ENCODE results near the gene PTGS1. TPM values are rescaled to one million over a fixed set of nuclear protein-coding genes. Genes with fewer than 3 reads are reported as not detected.

Gene PTGS1
- total RNA-seq, 1 donor from 2014 or later, result 2.2 TPM

GRCh38 chr9:122387536-122387935 is 16.7 kb downstream of the PTGS1 start:
- no peaks in the 10 kb centered on the region for H3K27me3 ChIP-seq
- Mint-ChIP-seq H3K36me3 (no peaks in the 10 kb centered on the region), H3K9me3 (no peaks in the 10 kb centered on the region), H3K4me3 (no peak overlapping the region), H3K27ac (no peak overlapping the region), H3K4me1 (peaks cover 5% of the 10 kb centered on the region), H3K27me3 (ENCODE audit: insufficient read depth, low read depth) (peaks cover 4% of the 10 kb centered on the region)
- no peak for DNase-seq (ENCODE audit: low spot score)
- no peaks in the 10 kb centered on the region for H3K36me3 ChIP-seq
- TF ChIP-seq EZH2phosphoT487 (IDR thresholded peaks at IDR 0.05) (no peak), EZH2 (IDR thresholded peaks at IDR 0.05) (no peak)
- TF ChIP-seq, protein P1, sequence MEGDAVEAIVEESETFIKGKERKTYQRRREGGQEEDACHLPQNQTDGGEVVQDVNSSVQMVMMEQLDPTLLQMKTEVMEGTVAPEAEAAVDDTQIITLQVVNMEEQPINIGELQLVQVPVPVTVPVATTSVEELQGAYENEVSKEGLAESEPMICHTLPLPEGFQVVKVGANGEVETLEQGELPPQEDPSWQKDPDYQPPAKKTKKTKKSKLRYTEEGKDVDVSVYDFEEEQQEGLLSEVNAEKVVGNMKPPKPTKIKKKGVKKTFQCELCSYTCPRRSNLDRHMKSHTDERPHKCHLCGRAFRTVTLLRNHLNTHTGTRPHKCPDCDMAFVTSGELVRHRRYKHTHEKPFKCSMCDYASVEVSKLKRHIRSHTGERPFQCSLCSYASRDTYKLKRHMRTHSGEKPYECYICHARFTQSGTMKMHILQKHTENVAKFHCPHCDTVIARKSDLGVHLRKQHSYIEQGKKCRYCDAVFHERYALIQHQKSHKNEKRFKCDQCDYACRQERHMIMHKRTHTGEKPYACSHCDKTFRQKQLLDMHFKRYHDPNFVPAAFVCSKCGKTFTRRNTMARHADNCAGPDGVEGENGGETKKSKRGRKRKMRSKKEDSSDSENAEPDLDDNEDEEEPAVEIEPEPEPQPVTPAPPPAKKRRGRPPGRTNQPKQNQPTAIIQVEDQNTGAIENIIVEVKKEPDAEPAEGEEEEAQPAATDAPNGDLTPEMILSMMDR (IDR thresholded peaks at IDR 0.05), result no peak
- H3K9ac ChIP-seq, result no peak overlapping the region
- H2AFZ ChIP-seq (replicated peaks), result no peak overlapping the region
- H3K27ac ChIP-seq, result no peak overlapping the region
- no peaks in the 10 kb centered on the region for H3F3A ChIP-seq (ENCODE audit: low read depth)
- no peaks in the 10 kb centered on the region for H3K4me1 ChIP-seq
- no peak overlapping the region for H3K4me2 ChIP-seq
- no peaks in the 10 kb centered on the region for H4K20me1 ChIP-seq (ENCODE audit: low read depth)
- no peaks in the 10 kb centered on the region for H3K79me2 ChIP-seq (ENCODE audit: low read depth)
- H3K9me3 ChIP-seq (ENCODE audit: low read depth), result no peaks in the 10 kb centered on the region
- no peak overlapping the region for H3K4me3 ChIP-seq

DNA sequence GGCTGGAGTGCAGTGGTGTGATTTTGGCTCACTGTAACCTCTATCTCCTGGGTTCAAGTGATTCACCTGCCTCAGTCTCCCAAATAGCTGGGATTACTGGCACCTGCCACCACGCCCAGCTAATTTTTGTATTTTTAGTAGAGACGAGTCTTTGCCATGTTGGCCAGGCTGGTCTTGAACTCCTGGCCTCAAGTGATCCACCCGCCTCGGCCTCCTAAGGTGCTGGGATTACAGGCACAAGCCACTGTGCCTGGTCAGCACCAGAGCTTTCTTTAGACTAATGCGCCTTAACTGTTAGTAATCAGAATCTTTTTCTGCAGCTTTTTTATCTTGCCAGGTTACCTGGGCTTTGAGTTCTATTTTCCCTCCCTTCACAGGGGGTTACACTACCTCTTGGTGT is 18.4 kb downstream of the PTGS1 start:
- no peaks in the 10 kb centered on the region for H3K4me1 ChIP-seq
- TF ChIP-seq EZH2 (IDR thresholded peaks at IDR 0.05) (no peak), EZH2phosphoT487 (IDR thresholded peaks at IDR 0.05) (no peak)
- TF ChIP-seq, protein P1 (IDR thresholded peaks at IDR 0.05), result no peak
- Mint-ChIP-seq H3K36me3 (no peaks in the 10 kb centered on the region), H3K9me3 (no peaks in the 10 kb centered on the region), H3K4me1 (peaks cover 8% of the 10 kb centered on the region), H3K27ac (no peak overlapping the region), H3K27me3 (ENCODE audit: insufficient read depth, low read depth) (peaks cover 2% of the 10 kb centered on the region), H3K4me3 (no peak overlapping the region)
- H3K4me2 ChIP-seq, result no peak overlapping the region
- no peaks in the 10 kb centered on the region for H3K36me3 ChIP-seq
- H3F3A ChIP-seq (ENCODE audit: low read depth), result no peaks in the 10 kb centered on the region
- H3K79me2 ChIP-seq (ENCODE audit: low read depth), result no peaks in the 10 kb centered on the region
- no peak overlapping the region for H3K27ac ChIP-seq
- H3K9me3 ChIP-seq (ENCODE audit: low read depth), result no peaks in the 10 kb centered on the region
- H4K20me1 ChIP-seq (ENCODE audit: low read depth), result no peaks in the 10 kb centered on the region
- no peak for DNase-seq (ENCODE audit: low spot score)
- no peaks in the 10 kb centered on the region for H3K27me3 ChIP-seq
- H3K4me3 ChIP-seq, result no peak overlapping the region
- H3K9ac ChIP-seq, result no peak overlapping the region
- H2AFZ ChIP-seq (replicated peaks), result no peak overlapping the region

GRCh38 chr9:122389799-122390481 is 19.1 kb downstream of the PTGS1 start:
- Histone ChIP-seq H3K27me3 (no peaks in the 10 kb centered on the region), H3K4me1 (no peaks in the 10 kb centered on the region), H3K9me3 (ENCODE audit: low read depth) (no peaks in the 10 kb centered on the region), H3F3A (ENCODE audit: low read depth) (no peaks in the 10 kb centered on the region), H3K4me3 (no peak overlapping the region), H3K9ac (no peak overlapping the region), H4K20me1 (ENCODE audit: low read depth) (no peaks in the 10 kb centered on the region), H3K79me2 (ENCODE audit: low read depth) (no peaks in the 10 kb centered on the region), H3K27ac (no peak overlapping the region), H3K36me3 (no peaks in the 10 kb centered on the region), H2AFZ (replicated peaks) (no peak overlapping the region), H3K4me2 (no peak overlapping the region)
- H3K27me3 Mint-ChIP-seq (ENCODE audit: insufficient read depth, low read depth), result peaks cover 3% of the 10 kb centered on the region
- no peak overlapping the region for H3K27ac Mint-ChIP-seq
- no peaks in the 10 kb centered on the region for H3K9me3 Mint-ChIP-seq
- no peak overlapping the region for H3K4me3 Mint-ChIP-seq
- H3K4me1 Mint-ChIP-seq, result peaks cover 8% of the 10 kb centered on the region
- no peaks in the 10 kb centered on the region for H3K36me3 Mint-ChIP-seq
- TF ChIP-seq EZH2 (IDR thresholded peaks at IDR 0.05) (no peak), EZH2phosphoT487 (IDR thresholded peaks at IDR 0.05) (no peak)
- TF ChIP-seq, protein P1 (IDR thresholded peaks at IDR 0.05), result no peak
- DNase-seq (ENCODE audit: low spot score), result no peak

Data from neural progenitor cell (in vitro differentiated cells).